Tibial artery (tissue), 4 donors: Measurements from ENCODE around the gene RBM19.

Experiments used
- DNase-seq, 2 donors: peaks; one replicate each; pipeline ENCODE4 v3.0.0-alpha.2; 2019
- H3K27ac ChIP-seq, 2 donors: fragments of 200-600 bp; sonication (generic) in 1 of 2; 1 replicate in 1 of 2; 2 replicates in 1 of 2; pipeline ENCODE4 v1.5.1; 2018 to 2019; ENCODE audit warnings: mild to moderate bottlenecking in 1 of 2
- H3K27me3 ChIP-seq, 2 donors: fragments of 200-600 bp; sonication (generic) in 1 of 2; one replicate each; pipeline versions ENCODE4 v1.5.1 to v1.6.0; 2016 to 2019
- H3K36me3 ChIP-seq, 3 donors: fragments of 200-600 bp; sonication (generic) in 2 of 3; one replicate each; pipeline ENCODE4 v1.5.1; 2016 to 2019; ENCODE audit warnings: mild to moderate bottlenecking in 2 of 3
- H3K4me1 ChIP-seq, 4 donors: fragments of 200-600 bp; sonication (generic) in 2 of 4; 1 replicate in 3 of 4; 2 replicates in 1 of 4; pipeline ENCODE4 v1.5.1; 2016 to 2019
- H3K4me3 ChIP-seq, 2 donors: fragments of 200-600 bp; sonication (generic) in 1 of 2; 1 replicate in 1 of 2; 2 replicates in 1 of 2; pipeline ENCODE4 v1.5.1; 2018 to 2019; ENCODE audit warnings: mild to moderate bottlenecking in 2 of 2
- H3K9me3 ChIP-seq, 3 donors: fragments of 200-600 bp; sonication (generic) in 1 of 3; one replicate each; pipeline ENCODE4 v1.5.1; 2016 to 2019
- intact Hi-C: fragments of 100-400 bp; cut with DNase I; formaldehyde crosslinking; loops from one replicate; pipeline ENCODE4 v1.15.0; 2023; ENCODE audit warnings: low total_unique reads
- TF ChIP-seq, protein P1 (sequence below), 2 experiments: fragments of 200-600 bp in 1 of 2; fragments of 450-650 bp in 1 of 2; IDR thresholded peaks; one replicate each; pipeline ENCODE4 v1.5.1; 2017 to 2019; ENCODE audit warnings: antibody characterized with exemption in 2 of 2, mild to moderate bottlenecking in 1 of 2, moderate library complexity in 1 of 2

Gene RBM19

DNA sequence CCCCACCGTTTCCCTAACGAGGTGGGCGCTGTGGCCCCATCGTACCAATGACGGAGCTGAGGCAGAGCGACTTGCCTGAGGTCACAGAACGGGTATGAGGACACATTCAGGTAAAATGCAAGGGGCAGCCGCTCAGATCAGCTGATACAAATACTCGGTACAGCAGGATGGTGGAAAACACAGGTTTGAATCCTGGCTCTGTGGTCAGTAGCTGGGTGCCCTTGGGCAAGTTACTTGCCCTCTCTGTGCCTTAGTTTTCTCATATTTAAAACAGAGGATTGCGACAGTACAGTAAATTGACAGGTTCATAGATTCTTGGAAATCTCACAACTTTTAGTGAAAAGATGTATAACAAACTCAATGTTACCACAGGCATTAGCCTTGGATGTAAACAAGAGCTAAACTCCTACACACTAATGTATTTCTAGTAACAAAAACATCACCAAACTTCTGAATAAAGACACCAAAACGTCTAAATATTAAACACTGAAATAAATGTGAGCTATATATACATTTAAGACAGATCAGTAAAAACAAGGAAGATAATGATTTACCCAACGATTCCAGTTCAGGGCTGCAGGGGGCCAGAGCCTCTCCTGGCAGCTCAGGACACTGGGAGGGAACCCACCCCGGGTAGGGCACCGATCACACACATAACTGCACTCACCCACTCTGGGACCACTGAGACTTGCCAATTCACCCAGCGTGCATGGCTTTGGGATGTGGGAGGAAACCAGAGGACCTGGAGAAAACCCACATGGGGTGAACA lies 128.4 kb downstream of the RBM19 start:
- H3K27ac ChIP-seq = no peak overlapping the region
- no peaks in the 10 kb centered on the region for H3K27me3 ChIP-seq
- no peaks in the 10 kb centered on the region for H3K4me1 ChIP-seq
- no peaks in the 10 kb centered on the region for H3K9me3 ChIP-seq
- H3K36me3 ChIP-seq = peaks cover 0 to 19% (median 5%) of the 10 kb centered on the region in 3 donors
- intact Hi-C loops = no loop called here
- H3K4me3 ChIP-seq = no peak overlapping the region
- TF ChIP-seq, protein P1, sequence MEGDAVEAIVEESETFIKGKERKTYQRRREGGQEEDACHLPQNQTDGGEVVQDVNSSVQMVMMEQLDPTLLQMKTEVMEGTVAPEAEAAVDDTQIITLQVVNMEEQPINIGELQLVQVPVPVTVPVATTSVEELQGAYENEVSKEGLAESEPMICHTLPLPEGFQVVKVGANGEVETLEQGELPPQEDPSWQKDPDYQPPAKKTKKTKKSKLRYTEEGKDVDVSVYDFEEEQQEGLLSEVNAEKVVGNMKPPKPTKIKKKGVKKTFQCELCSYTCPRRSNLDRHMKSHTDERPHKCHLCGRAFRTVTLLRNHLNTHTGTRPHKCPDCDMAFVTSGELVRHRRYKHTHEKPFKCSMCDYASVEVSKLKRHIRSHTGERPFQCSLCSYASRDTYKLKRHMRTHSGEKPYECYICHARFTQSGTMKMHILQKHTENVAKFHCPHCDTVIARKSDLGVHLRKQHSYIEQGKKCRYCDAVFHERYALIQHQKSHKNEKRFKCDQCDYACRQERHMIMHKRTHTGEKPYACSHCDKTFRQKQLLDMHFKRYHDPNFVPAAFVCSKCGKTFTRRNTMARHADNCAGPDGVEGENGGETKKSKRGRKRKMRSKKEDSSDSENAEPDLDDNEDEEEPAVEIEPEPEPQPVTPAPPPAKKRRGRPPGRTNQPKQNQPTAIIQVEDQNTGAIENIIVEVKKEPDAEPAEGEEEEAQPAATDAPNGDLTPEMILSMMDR (IDR thresholded peaks at IDR 0.05) = no peak
- DNase-seq = no peak

DNA sequence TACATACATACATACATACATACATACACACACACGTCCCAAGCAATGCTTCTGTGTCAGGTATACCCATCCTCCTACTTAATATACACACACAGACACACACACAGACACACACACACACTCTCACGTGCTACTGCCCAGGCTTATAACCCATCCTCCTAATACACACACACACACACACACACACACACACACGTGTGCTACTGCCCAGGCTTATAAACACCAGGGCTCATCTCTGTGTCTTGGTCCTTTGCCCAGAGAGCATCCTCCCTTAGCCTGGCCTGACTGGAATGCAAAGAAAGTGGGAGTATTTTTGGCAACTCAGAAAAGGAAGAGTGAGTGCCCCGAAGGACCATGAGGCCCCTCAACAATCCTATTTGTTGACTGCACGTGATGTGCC lies 129.0 kb downstream of the RBM19 start:
- Histone ChIP-seq H3K27me3 (no peaks in the 10 kb centered on the region), H3K36me3 (peaks cover 0 to 13% (median 0%) of the 10 kb centered on the region in 3 donors), H3K27ac (no peak overlapping the region), H3K9me3 (no peaks in the 10 kb centered on the region), H3K4me3 (no peak overlapping the region), H3K4me1 (no peaks in the 10 kb centered on the region)
- intact Hi-C loops = no loop called here
- DNase-seq = no peak
- TF ChIP-seq, protein P1 (IDR thresholded peaks at IDR 0.05) = no peak

DNA sequence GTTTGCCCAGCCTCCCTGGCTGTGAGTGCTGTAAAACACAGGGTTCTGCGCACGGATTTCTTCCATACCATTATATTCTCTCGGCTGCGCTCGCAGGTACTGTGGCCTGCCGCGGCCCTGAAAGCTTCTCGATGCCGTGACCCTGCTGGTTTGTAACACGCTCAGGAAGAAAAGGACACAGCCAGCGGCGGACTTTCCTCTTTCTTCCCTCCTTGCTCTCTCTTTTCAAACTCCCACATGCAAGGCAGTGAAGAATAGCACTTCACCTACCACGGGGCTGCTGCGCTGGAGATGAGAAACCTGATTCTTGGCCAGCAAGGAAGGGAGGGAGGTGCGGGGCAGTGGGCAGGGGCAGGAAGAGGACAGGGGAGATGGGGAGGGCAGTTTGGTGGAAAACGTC lies 130.2 kb downstream of the RBM19 start:
- Histone ChIP-seq H3K27ac (no peak overlapping the region), H3K4me3 (no peak overlapping the region), H3K27me3 (no peaks in the 10 kb centered on the region), H3K4me1 (no peaks in the 10 kb centered on the region), H3K9me3 (no peaks in the 10 kb centered on the region), H3K36me3 (peaks cover 0 to 10% (median 0%) of the 10 kb centered on the region in 3 donors)
- intact Hi-C loops = no loop called here
- TF ChIP-seq, protein P1 (IDR thresholded peaks at IDR 0.05) = no peak
- no peak for DNase-seq

DNA sequence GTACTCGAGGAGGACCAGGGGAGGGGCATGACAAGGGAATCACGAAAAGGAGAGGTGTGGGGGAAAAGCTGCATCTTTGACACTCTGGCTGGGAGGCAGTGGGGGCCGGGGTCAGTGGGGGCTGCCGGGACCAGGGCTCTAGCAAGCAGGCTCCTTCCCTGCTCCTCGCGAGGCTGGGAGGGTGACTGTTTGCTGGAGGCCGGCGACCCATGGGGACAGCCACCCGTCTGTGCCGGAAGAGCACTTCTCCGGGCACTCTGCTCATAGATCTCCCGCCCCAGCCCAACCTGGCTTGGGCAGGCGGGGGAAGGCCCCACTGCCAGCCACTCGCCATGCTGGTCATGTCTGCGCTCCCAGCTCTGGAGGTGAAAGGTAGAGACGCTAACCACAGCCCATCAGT lies 130.7 kb downstream of the RBM19 start:
- H3K4me3 ChIP-seq = no peak overlapping the region
- H3K4me1 ChIP-seq = no peaks in the 10 kb centered on the region
- TF ChIP-seq, protein P1 (IDR thresholded peaks at IDR 0.05) = no peak
- DNase-seq = no peak
- intact Hi-C loops = no loop called here
- no peak overlapping the region for H3K27ac ChIP-seq
- no peaks in the 10 kb centered on the region for H3K9me3 ChIP-seq
- H3K27me3 ChIP-seq = no peaks in the 10 kb centered on the region
- H3K36me3 ChIP-seq = peaks cover 0 to 10% (median 0%) of the 10 kb centered on the region in 3 donors

DNA sequence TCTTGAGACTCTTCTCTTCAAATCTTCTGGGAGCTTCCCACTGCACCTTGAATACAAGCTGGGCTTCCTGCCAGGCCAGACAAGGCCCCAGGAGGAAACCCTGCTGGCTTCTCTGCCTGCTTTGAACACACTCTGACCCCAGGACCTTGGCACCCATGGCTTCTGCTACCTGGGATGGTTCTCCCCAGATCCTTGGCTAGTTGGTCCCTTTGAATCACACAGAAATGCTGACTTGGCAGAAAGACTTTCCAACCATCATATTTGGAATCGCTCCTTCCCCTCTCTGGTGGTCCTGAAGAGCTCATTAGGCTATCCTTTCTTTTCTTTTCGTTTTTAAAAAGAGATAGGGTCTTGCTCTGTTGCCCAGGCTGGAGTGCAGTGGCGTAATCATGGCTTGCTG lies 132.7 kb downstream of the RBM19 start:
- no peak overlapping the region for H3K27ac ChIP-seq
- no peaks in the 10 kb centered on the region for H3K9me3 ChIP-seq
- no peaks in the 10 kb centered on the region for H3K27me3 ChIP-seq
- no peaks in the 10 kb centered on the region for H3K4me1 ChIP-seq
- intact Hi-C loops = no loop called here
- H3K4me3 ChIP-seq = no peak overlapping the region
- no peak for DNase-seq
- TF ChIP-seq, protein P1 (IDR thresholded peaks at IDR 0.05) = no peak
- no peaks in the 10 kb centered on the region for H3K36me3 ChIP-seq
